IPS DF 4.7 (cell line): ENCODE results near the gene ZNF841.
"Not testable (repeated sequence)": the region's sequence is repeated elsewhere in the genome, so short reads cannot be mapped to it uniquely, and the experiment has no call there.

Experiments
- DNase-seq: peaks from one replicate; pipeline ENCODE4 v3.0.0-alpha.2; 2013; ENCODE audit warnings: low spot score; ENCODE audit errors: extremely low read depth

The ZNF841 gene

DNA sequence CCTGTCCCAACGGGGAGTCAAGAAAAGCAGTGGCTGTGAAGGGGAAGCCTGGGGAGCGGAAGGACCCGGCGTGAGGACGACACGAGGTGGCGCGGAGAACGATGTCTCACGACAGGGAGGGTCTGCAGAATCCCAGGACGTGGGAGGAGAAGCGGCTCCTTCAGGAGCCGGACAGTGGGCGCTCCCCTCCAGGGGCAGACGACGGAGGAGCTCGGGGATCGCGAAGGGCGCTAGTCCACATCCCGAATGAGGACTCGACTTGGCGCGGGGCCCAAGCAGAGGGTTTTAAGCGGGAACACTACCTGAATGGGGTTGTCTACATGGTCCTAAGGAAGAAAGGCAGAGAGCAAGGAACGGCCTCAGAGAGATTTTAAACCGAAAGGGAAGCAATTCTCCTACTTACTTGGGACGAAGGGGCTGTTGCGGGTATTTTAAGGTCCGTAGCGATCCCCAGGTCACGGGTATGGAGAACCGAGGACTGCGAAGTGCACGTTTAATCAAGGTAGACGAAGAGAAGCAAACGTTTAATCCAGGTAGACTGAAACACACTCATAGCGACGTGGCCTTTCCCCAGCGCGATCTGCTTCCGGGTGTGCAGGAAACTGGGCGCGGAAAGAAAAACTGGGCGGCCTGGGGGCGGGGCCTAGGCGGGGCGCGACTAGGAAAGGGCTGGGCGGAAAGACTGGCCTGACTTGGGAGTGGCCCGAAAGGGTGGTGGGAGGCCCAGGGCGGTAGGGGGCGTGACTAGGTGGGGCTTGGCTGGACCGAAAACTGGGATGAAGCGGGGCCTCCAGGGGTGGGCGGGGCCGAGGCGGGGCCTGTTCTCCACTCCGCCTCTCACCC lies at the start of gene ZNF841:
Gene ZNF841 (minus strand): TSS at position 594 of the 843 bp plus-strand sequence. CDS start 10,964 bp downstream, outside the sequence.
- peak; percentile 71 for DNase-seq

DNA sequence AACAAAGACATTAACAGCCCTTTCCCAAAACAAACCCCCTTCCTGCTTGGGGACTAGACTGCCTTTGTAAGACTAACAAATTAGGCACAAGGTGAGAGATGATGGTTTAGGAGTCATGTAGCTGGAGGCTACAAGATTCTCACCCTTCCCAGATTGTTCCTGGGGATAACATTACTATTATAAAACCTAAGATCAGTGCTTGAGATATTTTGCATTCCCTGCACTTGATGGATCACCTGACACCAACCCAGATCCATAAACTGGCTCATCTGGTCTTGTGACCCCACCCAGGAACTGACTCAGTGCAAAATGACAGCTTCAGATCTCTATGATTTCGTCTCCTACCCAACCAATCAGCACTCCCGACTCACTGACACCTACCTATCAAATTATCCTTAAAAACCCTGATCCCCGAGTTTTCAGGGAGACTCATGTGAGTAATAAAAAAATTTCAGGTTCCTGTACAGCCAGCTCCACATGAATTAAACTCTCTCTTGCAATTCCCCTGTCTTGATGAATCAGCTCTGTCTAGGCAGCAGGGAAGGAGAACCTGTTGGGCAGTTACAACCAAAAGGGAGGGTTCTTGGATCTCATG lies 46.5 kb upstream of the ZNF841 start:
- no peak for DNase-seq

DNA sequence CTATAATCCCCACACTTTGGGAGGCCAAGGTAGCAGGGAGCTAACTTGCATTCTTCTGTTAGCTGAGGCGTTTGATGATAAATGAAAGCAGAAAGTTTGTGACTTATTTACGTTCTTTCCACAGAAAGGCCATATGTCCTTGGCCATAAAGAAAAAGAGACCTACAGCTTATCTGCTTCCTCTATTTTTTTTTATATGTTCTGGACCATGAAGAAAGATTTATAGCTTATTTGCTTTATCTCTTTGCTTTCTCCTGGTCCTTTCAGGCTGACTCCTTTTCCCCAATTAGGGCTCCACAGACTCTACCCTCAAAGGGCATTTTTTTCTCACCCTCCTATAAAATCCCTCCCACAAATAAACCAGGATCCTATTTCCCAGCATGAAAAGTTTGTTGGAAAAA lies 45.6 kb upstream of the ZNF841 start:
- DNase-seq: no peak

DNA sequence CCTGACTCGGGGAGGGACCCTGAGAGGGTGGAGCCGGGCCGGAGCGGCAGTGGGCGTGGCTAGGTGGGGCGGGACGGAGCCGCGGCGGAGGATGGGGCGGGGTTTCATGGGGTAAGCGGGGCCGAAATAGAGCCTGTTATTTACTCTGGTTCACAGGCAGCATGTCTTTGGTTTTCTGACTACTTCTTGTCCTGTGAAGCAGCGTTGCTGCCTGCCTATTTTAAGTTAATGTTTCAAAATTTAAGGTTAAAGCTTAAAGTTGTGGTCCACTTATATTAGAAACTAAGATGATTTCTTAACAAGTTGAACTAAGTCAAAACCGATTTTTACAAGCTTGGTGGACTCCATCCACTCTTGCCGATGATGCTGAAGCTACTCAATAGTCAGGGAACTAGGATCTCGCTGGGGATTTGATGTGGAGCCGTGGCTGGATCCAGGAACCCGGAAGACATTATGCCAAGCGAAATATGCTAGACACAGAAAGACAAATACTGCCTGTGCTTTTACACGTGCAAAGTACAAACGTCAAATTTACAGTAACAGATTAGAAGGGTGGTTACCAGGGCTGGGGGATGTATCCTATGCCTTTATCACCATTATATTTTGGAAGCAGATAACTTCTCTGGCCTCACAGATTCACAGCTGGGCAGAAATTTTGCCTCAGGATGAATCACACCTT lies 44.6 kb upstream of the ZNF841 start:
- no peak for DNase-seq

DNA sequence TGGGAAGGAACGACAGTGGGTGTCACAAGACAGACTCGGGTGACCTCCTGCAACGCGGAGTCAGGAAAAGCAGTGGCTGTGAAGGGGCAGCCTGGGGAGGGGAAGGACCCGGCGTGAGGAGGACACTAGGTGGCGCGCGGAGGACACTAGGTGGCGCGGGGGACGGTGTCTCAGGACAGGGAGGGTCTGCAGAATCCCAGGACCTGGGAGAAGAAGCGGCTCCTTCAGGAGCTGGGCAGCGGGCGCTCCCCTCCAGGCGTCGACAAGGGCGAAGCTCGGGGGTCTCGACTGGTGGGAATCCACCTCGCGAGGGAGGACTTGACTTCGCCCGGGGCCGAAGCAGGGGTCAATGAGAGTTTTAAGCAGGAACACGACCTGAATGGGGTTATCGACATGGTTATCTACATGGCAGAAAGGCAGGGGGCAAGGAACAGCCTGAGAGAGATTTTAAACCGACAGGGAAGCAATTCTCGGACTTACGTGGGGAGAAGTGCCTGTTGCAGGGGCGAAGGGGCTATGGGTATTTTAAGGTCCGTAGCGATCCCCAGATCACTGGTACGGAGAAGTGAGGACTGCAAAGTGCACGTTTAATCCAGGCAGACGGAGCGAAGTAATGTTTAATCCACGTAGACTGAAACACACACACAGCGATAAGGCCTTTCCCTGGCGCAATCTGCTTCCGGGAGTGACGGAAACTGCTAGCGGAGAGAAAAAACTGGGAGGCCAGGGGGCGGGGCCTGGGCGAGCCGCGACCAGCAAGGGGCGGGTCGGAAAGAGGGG lies 43.9 kb upstream of the ZNF841 start, which contains the start of gene ZNF616:
Gene ZNF616 (minus strand): TSS at position 687 of the 780 bp plus-strand sequence. CDS start 9,426 bp downstream, outside the sequence.
- peak; percentile 56 for DNase-seq

DNA sequence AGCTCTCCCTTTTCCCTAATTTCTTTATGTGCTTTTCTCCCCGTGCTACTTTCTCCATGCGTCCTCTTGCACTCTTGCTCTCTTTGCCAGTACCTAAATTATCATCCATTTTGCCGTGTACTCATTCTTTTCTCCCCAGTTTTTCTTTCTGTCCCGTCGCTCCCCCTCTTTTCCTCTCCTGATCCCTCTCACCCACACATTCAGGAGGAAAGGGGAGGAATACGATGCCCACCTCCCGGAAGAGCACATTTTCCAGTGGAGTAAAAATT lies 43.4 kb upstream of the ZNF841 start:
- DNase-seq: no peak

- DNase-seq: peak; percentile 33
These were observed 42.9 kb upstream of the ZNF841 start for GRCh38 chr19:52138278-52138982.

DNA sequence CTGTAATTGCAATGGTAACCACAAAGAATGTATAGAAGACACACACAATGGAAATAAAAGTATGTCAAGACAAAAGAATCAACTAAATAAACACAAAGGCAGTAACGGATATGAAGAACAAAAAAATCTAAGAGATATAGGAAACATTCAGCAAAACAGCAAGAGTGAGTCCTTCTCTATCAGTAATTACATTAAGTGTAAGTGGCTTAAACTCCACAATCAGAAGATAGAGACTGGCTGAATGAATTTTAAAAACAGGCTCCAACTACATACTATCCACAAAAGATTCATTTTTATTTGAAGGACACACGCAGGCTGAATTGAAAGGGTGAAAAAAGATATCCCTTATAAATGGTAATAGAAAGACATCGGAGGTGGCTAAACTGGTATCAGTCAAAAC lies 24.7 kb upstream of the ZNF841 start:
- no peak for DNase-seq

GRCh38 chr19:52115526-52116053 lies 20.0 kb upstream of the ZNF841 start:
- DNase-seq: no peak

DNA sequence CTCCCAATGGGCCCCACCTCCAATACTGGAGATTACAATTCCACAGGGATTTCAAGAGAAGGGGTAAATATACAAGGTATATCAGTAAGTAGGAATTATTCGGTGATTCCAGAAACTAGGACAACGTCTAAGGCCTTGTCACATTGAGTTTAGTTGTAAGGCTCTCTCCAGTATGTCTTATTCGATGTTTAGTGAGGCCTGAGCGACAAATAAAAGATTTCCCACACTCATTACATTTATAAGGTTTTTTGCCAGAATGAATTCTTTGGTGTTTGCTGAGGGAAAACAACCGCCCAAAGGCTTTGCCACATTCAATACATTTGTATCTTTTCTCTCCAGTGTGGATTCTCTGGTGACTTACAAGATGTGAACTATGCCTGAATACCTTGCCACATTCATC lies 19.1 kb upstream of the ZNF841 start:
- no peak for DNase-seq

DNA sequence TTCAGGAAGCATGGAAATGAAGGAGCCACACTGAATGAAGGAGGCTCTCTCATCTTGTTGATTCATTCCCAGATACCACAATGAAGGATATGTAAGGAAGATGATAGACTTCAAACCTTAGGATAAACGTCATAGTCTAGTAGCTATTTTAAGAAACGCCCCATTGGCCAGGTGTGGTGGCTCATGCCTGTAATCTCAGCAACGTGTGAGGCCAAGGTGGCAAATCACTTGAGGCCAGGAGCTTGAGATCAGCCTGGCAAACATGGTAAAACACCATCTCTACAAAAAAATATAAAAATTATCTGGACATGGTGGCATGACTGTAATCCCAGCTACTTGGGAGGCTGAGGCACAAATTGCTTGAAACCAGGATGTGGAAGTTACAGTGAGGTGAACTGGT lies 17.1 kb upstream of the ZNF841 start:
- DNase-seq: no peak

GRCh38 chr19:52110780-52111179 lies 15.2 kb upstream of the ZNF841 start:
- no peak for DNase-seq

GRCh38 chr19:52102782-52103181 lies 7.2 kb upstream of the ZNF841 start:
- DNase-seq: no peak

GRCh38 chr19:52101866-52102562 lies 6.4 kb upstream of the ZNF841 start:
- DNase-seq: no peak

DNA sequence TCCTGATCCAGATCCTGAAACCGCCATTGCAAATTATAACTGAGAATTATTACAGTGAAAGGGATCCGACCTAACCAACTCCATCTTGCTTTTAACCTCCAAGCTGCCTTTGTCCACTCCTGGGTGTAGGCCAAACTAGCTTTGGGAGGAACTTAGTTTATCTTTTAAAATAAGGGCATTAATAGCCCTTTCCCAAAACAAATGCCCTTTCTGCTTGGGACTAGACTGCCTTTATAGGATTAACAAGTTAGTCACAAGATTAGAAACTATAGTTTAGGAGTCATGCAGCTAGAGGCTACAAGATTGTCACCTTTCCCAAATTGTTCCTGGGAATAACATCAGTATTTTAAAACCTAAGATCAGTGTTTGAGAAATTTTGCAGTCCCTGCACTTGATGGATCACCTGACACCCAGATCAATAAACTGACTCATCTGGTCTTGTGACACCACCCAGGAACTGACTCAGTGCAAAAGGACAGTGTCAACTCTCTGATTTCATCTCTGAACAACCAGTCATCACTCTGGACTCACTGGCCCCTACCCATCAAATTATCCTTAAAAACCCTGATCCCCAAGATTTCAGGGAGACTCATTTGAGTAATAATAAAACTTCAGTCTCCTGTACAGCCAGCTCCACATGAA lies 4.1 kb upstream of the ZNF841 start:
- DNase-seq: no peak

GRCh38 chr19:52096416-52096815 lies 851 bp upstream of the ZNF841 start:
- DNase-seq: not testable (repeated sequence)

GRCh38 chr19:52094526-52095130 lies 937 bp downstream of the ZNF841 start:
- DNase-seq: no peak

DNA sequence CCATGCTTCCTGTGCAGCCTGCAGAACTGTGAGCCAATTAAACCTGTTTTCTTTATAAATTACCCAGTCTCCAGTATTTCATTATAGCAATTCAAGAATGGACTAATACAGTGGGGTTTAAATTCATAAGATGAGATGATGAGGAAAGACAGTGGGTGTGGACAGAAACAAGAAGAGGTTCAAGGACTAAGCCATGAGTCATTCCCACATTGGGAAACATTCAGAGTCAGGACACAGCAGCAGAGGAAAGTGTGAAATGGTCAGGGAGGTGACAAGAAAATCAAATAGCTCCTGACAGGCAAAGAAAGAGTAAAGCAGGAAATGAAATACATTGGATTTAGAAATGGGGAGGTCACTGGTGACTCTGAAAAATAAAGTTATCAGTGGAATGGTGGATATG lies 9.1 kb downstream of the ZNF841 start:
- DNase-seq: no peak

GRCh38 chr19:52070496-52070895 lies 25.1 kb downstream of the ZNF841 start:
- DNase-seq: no peak
